ENCODE data around the gene KCNK5. TPM values are rescaled to one million over a fixed set of nuclear protein-coding genes. Genes with fewer than 3 reads are reported as not detected.

KCNK5 gene
- polyA plus RNA-seq, 2 of the 4 experiments (the other 2 are of a cell fraction) = 1.5 to 2.3 TPM

DNA sequence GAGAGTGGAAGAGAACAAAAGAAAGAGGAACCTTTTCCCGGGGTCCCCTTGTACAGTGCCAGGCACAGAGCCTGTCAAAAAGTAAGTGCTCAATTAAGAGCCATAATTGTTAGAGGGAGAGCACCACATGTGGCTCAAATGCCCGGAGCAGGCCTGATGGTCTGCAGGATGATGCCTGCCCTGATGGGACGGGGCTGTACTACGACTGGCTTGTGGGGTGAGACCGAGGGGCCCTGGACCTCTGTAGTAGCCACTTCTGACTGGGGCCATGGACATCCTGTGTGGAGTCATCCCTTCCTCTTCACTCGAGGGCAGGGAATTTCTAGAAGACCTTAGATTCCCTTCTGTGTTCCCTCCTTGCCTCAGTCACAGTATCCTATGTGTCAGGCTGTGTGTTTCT, 47.9 kb downstream of the KCNK5 start:
- ChIA-PET CTCF (interaction anchor here (1.1 to 2.2 kb wide), 2 partner anchors 15 to 124 kb away, joined by 3 to 11 read pairs; no protein-coding TSS in a partner anchor), POLR2A (no interaction called here)
- FAIRE-seq (no peak), ATAC-seq (no peak), DNase-seq (ENCODE audit: low read depth in 1 of 2, low spot score in 1 of 2) (no peak)
- TF ChIP-seq, protein P1, sequence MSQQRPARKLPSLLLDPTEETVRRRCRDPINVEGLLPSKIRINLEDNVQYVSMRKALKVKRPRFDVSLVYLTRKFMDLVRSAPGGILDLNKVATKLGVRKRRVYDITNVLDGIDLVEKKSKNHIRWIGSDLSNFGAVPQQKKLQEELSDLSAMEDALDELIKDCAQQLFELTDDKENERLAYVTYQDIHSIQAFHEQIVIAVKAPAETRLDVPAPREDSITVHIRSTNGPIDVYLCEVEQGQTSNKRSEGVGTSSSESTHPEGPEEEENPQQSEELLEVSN (IDR thresholded peaks at IDR 0.05; ENCODE audit: borderline replicate concordance, low read depth) = no peak
- TF ChIP-seq RNF2 (IDR thresholded peaks at IDR 0.05; ENCODE audit: borderline replicate concordance, low read depth) = no peak
- no peak for TF ChIP-seq RARB (CRISPR knock-in tag; IDR thresholded peaks at IDR 0.05)
- no peak for TF ChIP-seq RAD21 (conservative IDR thresholded peaks at IDR 0.05 in 1 of 2, IDR thresholded peaks at IDR 0.05 in 1 of 2)
- no peak for TF ChIP-seq MYC (IDR thresholded peaks at IDR 0.05; ENCODE audit: borderline replicate concordance, low read length)
- TF ChIP-seq, protein P2, sequence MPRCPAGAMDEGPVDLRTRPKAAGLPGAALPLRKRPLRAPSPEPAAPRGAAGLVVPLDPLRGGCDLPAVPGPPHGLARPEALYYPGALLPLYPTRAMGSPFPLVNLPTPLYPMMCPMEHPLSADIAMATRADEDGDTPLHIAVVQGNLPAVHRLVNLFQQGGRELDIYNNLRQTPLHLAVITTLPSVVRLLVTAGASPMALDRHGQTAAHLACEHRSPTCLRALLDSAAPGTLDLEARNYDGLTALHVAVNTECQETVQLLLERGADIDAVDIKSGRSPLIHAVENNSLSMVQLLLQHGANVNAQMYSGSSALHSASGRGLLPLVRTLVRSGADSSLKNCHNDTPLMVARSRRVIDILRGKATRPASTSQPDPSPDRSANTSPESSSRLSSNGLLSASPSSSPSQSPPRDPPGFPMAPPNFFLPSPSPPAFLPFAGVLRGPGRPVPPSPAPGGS (IDR thresholded peaks at IDR 0.05) = no peak
- TF ChIP-seq FOXS1 (CRISPR knock-in tag; IDR thresholded peaks at IDR 0.05) = no peak
- TF ChIP-seq, protein P3, sequence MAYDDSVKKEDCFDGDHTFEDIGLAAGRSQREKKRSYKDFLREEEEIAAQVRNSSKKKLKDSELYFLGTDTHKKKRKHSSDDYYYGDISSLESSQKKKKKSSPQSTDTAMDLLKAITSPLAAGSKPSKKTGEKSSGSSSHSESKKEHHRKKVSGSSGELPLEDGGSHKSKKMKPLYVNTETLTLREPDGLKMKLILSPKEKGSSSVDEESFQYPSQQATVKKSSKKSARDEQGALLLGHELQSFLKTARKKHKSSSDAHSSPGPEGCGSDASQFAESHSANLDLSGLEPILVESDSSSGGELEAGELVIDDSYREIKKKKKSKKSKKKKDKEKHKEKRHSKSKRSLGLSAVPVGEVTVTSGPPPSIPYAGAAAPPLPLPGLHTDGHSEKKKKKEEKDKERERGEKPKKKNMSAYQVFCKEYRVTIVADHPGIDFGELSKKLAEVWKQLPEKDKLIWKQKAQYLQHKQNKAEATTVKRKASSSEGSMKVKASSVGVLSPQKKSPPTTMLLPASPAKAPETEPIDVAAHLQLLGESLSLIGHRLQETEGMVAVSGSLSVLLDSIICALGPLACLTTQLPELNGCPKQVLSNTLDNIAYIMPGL (CRISPR knock-in tag; IDR thresholded peaks at IDR 0.05; ENCODE audit: borderline replicate concordance) = no peak
- TF ChIP-seq, protein P4, sequence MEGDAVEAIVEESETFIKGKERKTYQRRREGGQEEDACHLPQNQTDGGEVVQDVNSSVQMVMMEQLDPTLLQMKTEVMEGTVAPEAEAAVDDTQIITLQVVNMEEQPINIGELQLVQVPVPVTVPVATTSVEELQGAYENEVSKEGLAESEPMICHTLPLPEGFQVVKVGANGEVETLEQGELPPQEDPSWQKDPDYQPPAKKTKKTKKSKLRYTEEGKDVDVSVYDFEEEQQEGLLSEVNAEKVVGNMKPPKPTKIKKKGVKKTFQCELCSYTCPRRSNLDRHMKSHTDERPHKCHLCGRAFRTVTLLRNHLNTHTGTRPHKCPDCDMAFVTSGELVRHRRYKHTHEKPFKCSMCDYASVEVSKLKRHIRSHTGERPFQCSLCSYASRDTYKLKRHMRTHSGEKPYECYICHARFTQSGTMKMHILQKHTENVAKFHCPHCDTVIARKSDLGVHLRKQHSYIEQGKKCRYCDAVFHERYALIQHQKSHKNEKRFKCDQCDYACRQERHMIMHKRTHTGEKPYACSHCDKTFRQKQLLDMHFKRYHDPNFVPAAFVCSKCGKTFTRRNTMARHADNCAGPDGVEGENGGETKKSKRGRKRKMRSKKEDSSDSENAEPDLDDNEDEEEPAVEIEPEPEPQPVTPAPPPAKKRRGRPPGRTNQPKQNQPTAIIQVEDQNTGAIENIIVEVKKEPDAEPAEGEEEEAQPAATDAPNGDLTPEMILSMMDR (IDR thresholded peaks at IDR 0.05) = no peak
- TF ChIP-seq RCOR1 (IDR thresholded peaks at IDR 0.05; ENCODE audit: low read depth, low read length) = no peak
- no peak for TF ChIP-seq POLR2AphosphoS2 (conservative IDR thresholded peaks at IDR 0.05; ENCODE audit: low read length)
- 80% methylated on average over 6 of the region's 6 CpGs for WGBS (ENCODE audit: missing lambda C conversion rate)
- Histone ChIP-seq H3K9me3 (peaks cover 7% of the 10 kb centered on the region; the same call in 2 of the 3 replicates), H3K4me1 (peaks cover 12% of the 10 kb centered on the region), H3K4me2 (no peak overlapping the region), H3K4me3 (no peak overlapping the region), H3K27ac (no peak overlapping the region)

DNA sequence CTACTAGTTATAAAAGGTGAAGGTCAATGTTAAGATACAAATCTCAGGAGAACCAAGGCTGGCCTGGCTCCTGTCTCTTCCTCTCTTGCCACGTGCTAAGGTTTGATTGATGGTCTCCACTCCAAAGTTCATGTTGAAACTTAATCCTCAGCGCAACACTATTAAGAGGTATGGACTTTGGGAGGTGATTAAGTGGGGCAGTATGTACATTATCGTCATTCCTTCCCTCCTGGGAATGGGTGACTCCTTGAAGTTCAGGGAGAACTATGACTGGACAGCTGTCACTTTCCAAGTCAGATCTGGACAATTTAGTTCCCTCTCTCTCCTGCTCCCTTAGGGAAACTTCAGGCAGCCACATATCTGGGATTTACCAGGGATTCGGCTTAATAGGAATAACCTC, 50.5 kb downstream of the KCNK5 start:
- ChIA-PET CTCF (interaction anchor here (1.5 kb wide), 1 partner anchor 125 kb away, joined by 3 read pairs; no protein-coding TSS in a partner anchor), POLR2A (no interaction called here)
- no peak overlapping the region for H3K4me3 ChIP-seq
- no peaks in the 10 kb centered on the region for H3K4me1 ChIP-seq
- peaks cover 9% of the 10 kb centered on the region; the same call in 2 of the 3 replicates for H3K9me3 ChIP-seq
- DNase-seq (ENCODE audit: low read depth in 1 of 2, low spot score in 1 of 2) (no peak), ATAC-seq (no peak), FAIRE-seq (no peak)
- H3K27ac ChIP-seq = no peak overlapping the region
- 59% methylated on average over 4 of the region's 4 CpGs for WGBS (ENCODE audit: missing lambda C conversion rate)
- no peak overlapping the region for H3K4me2 ChIP-seq
- TF ChIP-seq EP300 (IDR thresholded peaks at IDR 0.05) = no peak
- no peak for TF ChIP-seq JUN (IDR thresholded peaks at IDR 0.05)
- TF ChIP-seq, protein P4 (IDR thresholded peaks at IDR 0.05) = no peak
- TF ChIP-seq, protein P5, sequence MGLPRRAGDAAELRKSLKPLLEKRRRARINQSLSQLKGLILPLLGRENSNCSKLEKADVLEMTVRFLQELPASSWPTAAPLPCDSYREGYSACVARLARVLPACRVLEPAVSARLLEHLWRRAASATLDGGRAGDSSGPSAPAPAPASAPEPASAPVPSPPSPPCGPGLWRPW (IDR thresholded peaks at IDR 0.05) = no peak
- TF ChIP-seq MAZ (IDR thresholded peaks at IDR 0.05; ENCODE audit: borderline replicate concordance, low read depth, low read length) = no peak
- no peak for TF ChIP-seq HDAC2 (IDR thresholded peaks at IDR 0.05)
- no peak for TF ChIP-seq ZFP36 (IDR thresholded peaks at IDR 0.05; ENCODE audit: borderline replicate concordance, partially characterized antibody)
- TF ChIP-seq, protein P6, sequence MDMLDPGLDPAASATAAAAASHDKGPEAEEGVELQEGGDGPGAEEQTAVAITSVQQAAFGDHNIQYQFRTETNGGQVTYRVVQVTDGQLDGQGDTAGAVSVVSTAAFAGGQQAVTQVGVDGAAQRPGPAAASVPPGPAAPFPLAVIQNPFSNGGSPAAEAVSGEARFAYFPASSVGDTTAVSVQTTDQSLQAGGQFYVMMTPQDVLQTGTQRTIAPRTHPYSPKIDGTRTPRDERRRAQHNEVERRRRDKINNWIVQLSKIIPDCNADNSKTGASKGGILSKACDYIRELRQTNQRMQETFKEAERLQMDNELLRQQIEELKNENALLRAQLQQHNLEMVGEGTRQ (IDR thresholded peaks at IDR 0.05) = no peak
- no peak for TF ChIP-seq EHF (CRISPR knock-in tag; IDR thresholded peaks at IDR 0.05)
- no peak for TF ChIP-seq CHD2 (IDR thresholded peaks at IDR 0.05; ENCODE audit: low read length, partially characterized antibody)
